Measurements from ENCODE around the gene ANO2.

- no peak for TF ChIP-seq CTCF (IDR thresholded peaks at IDR 0.05; ENCODE audit: poor library complexity, severe bottlenecking)
- no peak for TF ChIP-seq POLR2AphosphoS5 (IDR thresholded peaks at IDR 0.05)
- TF ChIP-seq REST (IDR thresholded peaks at IDR 0.05; ENCODE audit: borderline replicate concordance), result no peak
- TF ChIP-seq EZH2 (IDR thresholded peaks at IDR 0.05; ENCODE audit: borderline replicate concordance, insufficient read depth, low read length, poor library complexity, severe bottlenecking), result no peak
- no peak for TF ChIP-seq RAD21 (conservative IDR thresholded peaks at IDR 0.05)
- TF ChIP-seq EP300 (conservative IDR thresholded peaks at IDR 0.05; ENCODE audit: poor library complexity, severe bottlenecking), result no peak
- TF ChIP-seq SMC3 (conservative IDR thresholded peaks at IDR 0.05; ENCODE audit: poor library complexity), result no peak
These were observed 43.0 kb upstream of the ANO2 start for GRCh38 chr12:5988088-5988487.

All from neural cell (in vitro differentiated cells).